Fibroblast of the aortic adventitia (primary cell): ENCODE data around the gene PREX1. TPM values are rescaled to one million over a fixed set of nuclear protein-coding genes. Genes with fewer than 3 reads are reported as not detected.
"Not testable (repeated sequence)": the region's sequence is repeated elsewhere in the genome, so short reads cannot be mapped to it uniquely, and the experiment has no call there.

Experiments used
- DNase-seq: peaks from one replicate; pipeline ENCODE4 v3.0.0-alpha.2; 2010; ENCODE audit warnings: low read depth
- H3K4me3 ChIP-seq: 2 replicates; pipeline ENCODE4 v1.5.1; 2011; ENCODE audit warnings: low read depth, mild to moderate bottlenecking, control low read depth, low read length, moderate library complexity
- total RNA-seq: library from RNA; depleted of rRNA; stranded (reverse); fragments of >200 nt; gene quantifications from 2 replicates; pipeline ENCODE4 v1.2.3, GENCODE V29; 2012; ENCODE audit warnings: low replicate concordance
- TF ChIP-seq, protein P1 (sequence below): IDR thresholded peaks from 2 replicates; pipeline ENCODE4 v1.5.1; 2011; ENCODE audit warnings: mild to moderate bottlenecking, low read length, control low read depth, inconsistent platforms; ENCODE audit not compliant: insufficient read depth

Gene PREX1
- total RNA-seq, 1 donor, result 13.0 TPM

DNA sequence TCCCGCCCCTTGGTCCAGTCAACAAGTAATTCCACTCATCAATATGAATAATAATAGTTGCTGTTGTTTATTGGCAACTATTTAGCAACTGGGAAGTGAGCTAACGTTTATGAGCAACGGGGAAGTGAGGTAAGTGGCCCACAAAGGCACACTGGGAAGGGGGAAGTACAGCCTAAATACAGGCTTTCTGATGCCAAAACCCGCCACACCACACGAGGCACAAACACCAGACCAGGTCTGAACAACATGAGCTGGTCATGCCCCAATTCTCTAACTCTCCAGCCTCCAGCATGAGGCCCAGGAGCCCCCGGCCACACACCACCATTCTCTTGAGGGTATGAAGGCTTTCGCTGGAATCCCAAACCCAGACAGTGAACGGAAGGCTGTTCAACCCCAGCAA lies 50.8 kb downstream of the PREX1 start:
- no peak overlapping the region for H3K4me3 ChIP-seq
- TF ChIP-seq, protein P1, sequence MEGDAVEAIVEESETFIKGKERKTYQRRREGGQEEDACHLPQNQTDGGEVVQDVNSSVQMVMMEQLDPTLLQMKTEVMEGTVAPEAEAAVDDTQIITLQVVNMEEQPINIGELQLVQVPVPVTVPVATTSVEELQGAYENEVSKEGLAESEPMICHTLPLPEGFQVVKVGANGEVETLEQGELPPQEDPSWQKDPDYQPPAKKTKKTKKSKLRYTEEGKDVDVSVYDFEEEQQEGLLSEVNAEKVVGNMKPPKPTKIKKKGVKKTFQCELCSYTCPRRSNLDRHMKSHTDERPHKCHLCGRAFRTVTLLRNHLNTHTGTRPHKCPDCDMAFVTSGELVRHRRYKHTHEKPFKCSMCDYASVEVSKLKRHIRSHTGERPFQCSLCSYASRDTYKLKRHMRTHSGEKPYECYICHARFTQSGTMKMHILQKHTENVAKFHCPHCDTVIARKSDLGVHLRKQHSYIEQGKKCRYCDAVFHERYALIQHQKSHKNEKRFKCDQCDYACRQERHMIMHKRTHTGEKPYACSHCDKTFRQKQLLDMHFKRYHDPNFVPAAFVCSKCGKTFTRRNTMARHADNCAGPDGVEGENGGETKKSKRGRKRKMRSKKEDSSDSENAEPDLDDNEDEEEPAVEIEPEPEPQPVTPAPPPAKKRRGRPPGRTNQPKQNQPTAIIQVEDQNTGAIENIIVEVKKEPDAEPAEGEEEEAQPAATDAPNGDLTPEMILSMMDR, result no peak
- no peak for DNase-seq

DNA sequence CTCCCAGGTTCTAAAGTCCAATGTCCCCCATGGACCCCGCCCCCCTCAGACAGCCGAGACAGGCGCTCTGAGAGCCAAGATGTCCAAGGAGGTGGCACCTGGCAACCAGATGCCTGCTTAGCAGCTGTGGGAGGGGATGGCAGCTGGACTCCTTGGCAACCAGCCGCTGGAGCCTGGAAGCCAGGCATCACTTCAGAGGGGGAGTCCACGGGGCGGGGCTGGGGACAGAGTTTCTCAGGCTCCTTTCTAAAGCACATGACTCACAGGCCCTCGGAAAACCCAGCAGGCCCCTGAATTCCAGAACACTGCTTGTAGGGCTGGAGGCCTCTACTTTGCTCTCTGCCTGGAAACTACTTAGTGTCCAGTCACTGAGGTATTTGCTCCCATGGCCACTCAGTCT lies 51.5 kb downstream of the PREX1 start:
- H3K4me3 ChIP-seq, result no peak overlapping the region
- TF ChIP-seq, protein P1, result no peak
- peak; percentile 68 for DNase-seq

DNA sequence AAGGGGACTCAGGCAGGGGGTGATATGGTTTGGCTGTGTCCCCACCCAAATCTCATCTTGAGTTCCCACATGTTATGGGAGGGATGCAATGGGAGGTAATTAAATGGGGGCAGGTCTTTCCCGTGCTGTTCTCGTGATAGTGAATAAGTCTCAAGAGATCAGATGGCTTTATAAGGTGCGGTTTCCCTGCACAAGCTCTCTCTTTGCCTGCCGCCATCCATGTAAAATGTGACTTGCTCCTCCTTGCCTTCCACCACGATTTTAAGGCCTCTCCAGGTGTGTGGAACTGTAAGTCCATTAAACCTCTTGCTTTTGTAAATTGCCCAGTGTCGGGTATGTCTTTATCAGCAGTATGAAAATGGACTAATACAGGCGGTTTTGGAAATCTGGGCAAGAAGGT lies 52.3 kb downstream of the PREX1 start:
- not testable (repeated sequence) for DNase-seq, H3K4me3 ChIP-seq

DNA sequence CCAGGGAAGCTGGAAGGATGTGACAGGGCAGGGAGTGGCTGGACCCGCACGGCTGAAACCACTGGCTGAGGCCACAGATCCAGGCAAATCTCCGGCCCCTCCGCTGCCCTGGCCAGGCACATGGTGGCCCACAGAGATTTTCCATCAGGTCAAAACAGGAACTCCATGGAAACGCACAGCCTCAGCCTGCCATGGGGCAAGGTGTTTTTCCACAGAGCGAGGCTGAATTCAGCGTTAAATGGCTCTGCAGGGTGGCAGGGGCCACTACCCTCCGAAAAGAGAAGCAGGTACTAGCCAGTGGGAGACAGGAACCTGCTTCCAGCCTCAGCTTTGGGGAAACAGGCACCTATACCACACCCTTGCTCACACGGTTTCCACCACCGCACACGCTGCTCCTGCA lies 53.1 kb downstream of the PREX1 start:
- no peak for DNase-seq
- TF ChIP-seq, protein P1, result no peak
- no peak overlapping the region for H3K4me3 ChIP-seq

DNA sequence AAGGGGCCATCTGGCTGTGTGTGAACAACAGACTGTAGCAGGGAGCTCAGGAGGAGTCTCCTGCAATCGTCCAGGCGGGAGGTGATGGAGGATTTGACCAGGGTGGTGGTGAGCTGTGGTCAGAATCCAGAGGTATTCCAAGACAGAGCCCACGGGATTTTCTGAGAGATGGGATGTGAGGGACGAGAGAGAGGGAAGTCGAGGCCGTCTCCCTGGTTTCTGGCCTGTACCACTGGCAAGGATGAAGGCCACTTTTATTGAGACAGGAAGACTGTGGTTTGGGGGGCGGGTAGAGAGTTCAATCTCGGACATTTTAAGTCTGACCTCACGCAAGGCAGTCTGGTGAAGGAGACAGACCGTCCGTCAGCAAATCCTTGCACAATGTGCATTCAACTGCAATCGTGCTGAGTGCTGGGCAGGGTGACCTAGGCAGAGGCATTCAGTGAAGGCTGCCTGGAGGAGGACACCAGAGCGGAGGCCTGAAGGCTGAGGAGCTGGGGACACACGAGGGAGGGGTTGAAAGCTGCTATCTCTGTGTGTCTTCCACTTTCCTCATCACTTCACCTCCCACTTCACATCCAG lies 53.9 kb downstream of the PREX1 start:
- TF ChIP-seq, protein P1, result no peak
- DNase-seq, result no peak
- H3K4me3 ChIP-seq, result no peak overlapping the region

DNA sequence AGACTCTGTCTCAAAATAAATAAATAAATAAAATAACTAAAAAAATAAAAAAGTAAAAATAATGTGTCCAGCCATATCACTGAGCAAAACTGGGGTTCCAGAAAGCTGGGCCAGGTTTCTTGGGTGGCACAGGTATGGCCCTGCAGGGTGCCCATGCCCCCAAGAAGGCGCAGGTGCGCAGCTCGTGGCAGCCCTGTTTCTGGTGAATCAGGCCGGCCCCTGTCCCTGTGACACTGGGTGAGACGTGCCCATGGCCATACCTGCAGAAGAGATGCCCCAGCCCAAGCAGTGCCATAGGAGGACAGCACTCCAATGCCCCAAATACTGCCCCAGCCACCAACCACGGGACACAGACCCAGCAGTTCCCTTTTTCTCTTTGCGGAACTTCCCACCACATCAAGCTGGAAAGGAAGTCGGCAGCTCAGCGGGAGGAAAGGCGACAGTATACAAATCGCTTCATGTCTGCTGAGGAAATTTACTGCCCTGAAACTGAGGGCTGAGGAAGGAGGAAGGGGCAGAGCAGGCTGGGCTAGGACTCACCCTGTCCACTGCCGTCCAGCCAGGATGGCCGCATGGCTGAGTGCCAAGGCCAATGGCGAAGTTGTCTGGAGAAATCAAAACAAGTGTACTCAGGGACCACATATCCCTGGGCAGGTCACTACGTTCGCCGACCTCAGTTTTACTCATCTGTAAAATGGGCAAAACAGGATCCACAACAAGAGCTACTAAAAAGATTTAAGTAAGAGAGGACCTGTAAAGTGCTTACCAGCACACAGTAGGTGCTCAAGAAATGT lies 55.4 kb downstream of the PREX1 start:
- no peak overlapping the region for H3K4me3 ChIP-seq

DNA sequence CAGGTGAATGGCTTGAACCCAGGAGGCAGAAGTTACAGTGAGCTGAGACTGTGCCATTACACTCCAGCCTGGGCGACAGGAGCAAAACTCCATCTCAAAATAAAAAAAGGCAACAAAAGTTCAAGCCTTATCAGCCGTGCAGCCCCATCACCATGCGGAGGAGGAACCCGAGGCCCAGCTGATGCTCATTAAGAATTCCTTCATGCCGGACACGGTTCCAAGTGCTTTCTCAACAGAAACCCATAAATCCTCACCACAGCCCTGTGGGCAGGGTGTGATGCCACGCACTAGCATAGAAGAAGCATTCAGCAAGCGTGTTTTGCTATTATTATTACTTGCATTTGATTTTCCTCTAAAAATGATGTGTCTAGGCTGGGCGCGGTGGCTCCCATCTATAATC lies 56.3 kb downstream of the PREX1 start:
- TF ChIP-seq, protein P1, result no peak
- peak; percentile 49 for DNase-seq
- H3K4me3 ChIP-seq, result no peak overlapping the region

More for the DNA sequence above, 55.4 kb downstream of the PREX1 start:
- DNase-seq, result no peak
- TF ChIP-seq, protein P1, result no peak
